ENCODE data around the gene OVAAL. TPM values are rescaled to one million over a fixed set of nuclear protein-coding genes. Genes with fewer than 3 reads are reported as not detected.

The OVAAL gene
- total RNA-seq, 1 donor from 2014 or later: not detected

- Mint-ChIP-seq H3K4me1 (ENCODE audit: low read depth) (peaks cover 22% of the 10 kb centered on the region), H3K36me3 (ENCODE audit: insufficient read depth) (no peaks in the 10 kb centered on the region), H3K27ac (no peak overlapping the region), H3K9me3 (ENCODE audit: low read depth) (peaks cover 3% of the 10 kb centered on the region), H3K27me3 (peaks cover 3% of the 10 kb centered on the region), H3K4me3 (ENCODE audit: low read depth) (no peak overlapping the region)
- TF ChIP-seq CTCF (IDR thresholded peaks at IDR 0.05; ENCODE audit: unreplicated experiment): no peak
- no peak for DNase-seq (ENCODE audit: low spot score, unreplicated experiment)
These were observed 33.1 kb upstream of the OVAAL start for GRCh38 chr1:180525715-180526039.

GRCh38 chr1:180527101-180527669 lies 31.6 kb upstream of the OVAAL start:
- no peaks in the 10 kb centered on the region for H3K36me3 Mint-ChIP-seq (ENCODE audit: insufficient read depth)
- no peak overlapping the region for H3K4me3 Mint-ChIP-seq (ENCODE audit: low read depth)
- H3K4me1 Mint-ChIP-seq (ENCODE audit: low read depth): peaks cover 17% of the 10 kb centered on the region
- no peak for DNase-seq (ENCODE audit: low spot score, unreplicated experiment)
- peaks cover 3% of the 10 kb centered on the region for H3K27me3 Mint-ChIP-seq
- no peak overlapping the region for H3K27ac Mint-ChIP-seq
- TF ChIP-seq CTCF (IDR thresholded peaks at IDR 0.05; ENCODE audit: unreplicated experiment): no peak
- peaks cover 3% of the 10 kb centered on the region for H3K9me3 Mint-ChIP-seq (ENCODE audit: low read depth)

GRCh38 chr1:180528868-180529470 lies 29.8 kb upstream of the OVAAL start:
- no peak for TF ChIP-seq CTCF (IDR thresholded peaks at IDR 0.05; ENCODE audit: unreplicated experiment)
- Mint-ChIP-seq H3K4me1 (ENCODE audit: low read depth) (peaks cover 17% of the 10 kb centered on the region), H3K27me3 (peaks cover 3% of the 10 kb centered on the region), H3K27ac (no peak overlapping the region), H3K9me3 (ENCODE audit: low read depth) (peaks cover 3% of the 10 kb centered on the region), H3K36me3 (ENCODE audit: insufficient read depth) (no peaks in the 10 kb centered on the region), H3K4me3 (ENCODE audit: low read depth) (no peak overlapping the region)
- no peak for DNase-seq (ENCODE audit: low spot score, unreplicated experiment)

- no peak for DNase-seq (ENCODE audit: low spot score, unreplicated experiment)
These were observed 28.3 kb upstream of the OVAAL start for GRCh38 chr1:180530501-180530900.

GRCh38 chr1:180532854-180533253 lies 25.9 kb upstream of the OVAAL start:
- Mint-ChIP-seq H3K4me1 (ENCODE audit: low read depth) (peaks cover 11% of the 10 kb centered on the region), H3K36me3 (ENCODE audit: insufficient read depth) (no peaks in the 10 kb centered on the region), H3K27ac (no peak overlapping the region), H3K4me3 (ENCODE audit: low read depth) (no peak overlapping the region), H3K27me3 (peaks cover 4% of the 10 kb centered on the region), H3K9me3 (ENCODE audit: low read depth) (no peaks in the 10 kb centered on the region)
- TF ChIP-seq CTCF (IDR thresholded peaks at IDR 0.05; ENCODE audit: unreplicated experiment): no peak
- no peak for DNase-seq (ENCODE audit: low spot score, unreplicated experiment)

More at GRCh38 chr1:180530501-180530900, 28.3 kb upstream of the OVAAL start:
- no peak overlapping the region for H3K4me3 Mint-ChIP-seq (ENCODE audit: low read depth)
- no peak for TF ChIP-seq CTCF (IDR thresholded peaks at IDR 0.05; ENCODE audit: unreplicated experiment)
- H3K27ac Mint-ChIP-seq: no peak overlapping the region
- H3K4me1 Mint-ChIP-seq (ENCODE audit: low read depth): peaks cover 20% of the 10 kb centered on the region
- H3K9me3 Mint-ChIP-seq (ENCODE audit: low read depth): peaks cover 3% of the 10 kb centered on the region
- H3K27me3 Mint-ChIP-seq: peaks cover 3% of the 10 kb centered on the region
- no peaks in the 10 kb centered on the region for H3K36me3 Mint-ChIP-seq (ENCODE audit: insufficient read depth)

Data from progenitor cell of endocrine pancreas (in vitro differentiated cells).